Fibroblast of pulmonary artery (primary cell): ENCODE results near the gene ARHGEF19.
A peak's percentile ranks its signal among the peaks of the same experiment; 100 is the strongest.
"Not testable (repeated sequence)": the region's sequence is repeated elsewhere in the genome, so short reads cannot be mapped to it uniquely, and the experiment has no call there.

Source experiments
- DNase-seq: peaks from one replicate; pipeline ENCODE4 v3.0.0-alpha.2; 2010; ENCODE audit warnings: low read depth
- H3K4me3 ChIP-seq: replicated peaks from 2 replicates; pipeline ENCODE4 v1.5.1; 2011; ENCODE audit warnings: low read depth, mild to moderate bottlenecking, control low read depth, low read length, moderate library complexity
- CTCF ChIP-seq: IDR thresholded peaks from 2 replicates; pipeline ENCODE4 v1.5.1; 2011; ENCODE audit warnings: mild to moderate bottlenecking, control low read depth, low read length, inconsistent platforms; ENCODE audit errors: missing control alignments

Gene ARHGEF19

GRCh38 chr1:16167331-16168143 is 44.9 kb downstream of the ARHGEF19 start:
- H3K4me3 ChIP-seq = peak overlapping the region; percentile 49
- no peak for TF ChIP-seq CTCF
- no peak for DNase-seq

GRCh38 chr1:16166117-16166516 is 46.3 kb downstream of the ARHGEF19 start:
- H3K4me3 ChIP-seq = no peak overlapping the region
- TF ChIP-seq CTCF = no peak

GRCh38 chr1:16165548-16165947 is 46.9 kb downstream of the ARHGEF19 start:
- TF ChIP-seq CTCF = no peak
- DNase-seq = no peak
- H3K4me3 ChIP-seq = no peak overlapping the region

More at GRCh38 chr1:16166117-16166516, 46.3 kb downstream of the ARHGEF19 start:
- DNase-seq = no peak

GRCh38 chr1:16165073-16165364 is 47.4 kb downstream of the ARHGEF19 start:
- no peak for TF ChIP-seq CTCF
- no peak overlapping the region for H3K4me3 ChIP-seq
- DNase-seq = no peak

GRCh38 chr1:16164213-16165072 is 48.0 kb downstream of the ARHGEF19 start:
- no peak overlapping the region for H3K4me3 ChIP-seq
- peak; percentile 95 for DNase-seq
- TF ChIP-seq CTCF = no peak

GRCh38 chr1:16163608-16164212 is 48.7 kb downstream of the ARHGEF19 start:
- not testable (repeated sequence) for H3K4me3 ChIP-seq, DNase-seq

- DNase-seq = no peak
- no peak overlapping the region for H3K4me3 ChIP-seq
- TF ChIP-seq CTCF = no peak
Measured at GRCh38 chr1:16162163-16162822, 50.2 kb downstream of the ARHGEF19 start.
